GM18502 (cell line): ENCODE measurements around the gene NDUFA11.
"Not testable (repeated sequence)": the region's sequence is repeated elsewhere in the genome, so short reads cannot be mapped to it uniquely, and the experiment has no call there.

Experiments
- ATAC-seq: cut with Tn5 transposase; IDR thresholded peaks from one replicate; pipeline ENCODE4 v1.9.1; 2021; ENCODE audit warnings: mild to moderate bottlenecking; ENCODE audit not compliant: unreplicated experiment, poor library complexity

The NDUFA11 gene

GRCh38 chr19:5864725-5865486 is 38.7 kb downstream of the NDUFA11 start:
- ATAC-seq: no peak

GRCh38 chr19:5864013-5864720 is 39.4 kb downstream of the NDUFA11 start:
- no peak for ATAC-seq

DNA sequence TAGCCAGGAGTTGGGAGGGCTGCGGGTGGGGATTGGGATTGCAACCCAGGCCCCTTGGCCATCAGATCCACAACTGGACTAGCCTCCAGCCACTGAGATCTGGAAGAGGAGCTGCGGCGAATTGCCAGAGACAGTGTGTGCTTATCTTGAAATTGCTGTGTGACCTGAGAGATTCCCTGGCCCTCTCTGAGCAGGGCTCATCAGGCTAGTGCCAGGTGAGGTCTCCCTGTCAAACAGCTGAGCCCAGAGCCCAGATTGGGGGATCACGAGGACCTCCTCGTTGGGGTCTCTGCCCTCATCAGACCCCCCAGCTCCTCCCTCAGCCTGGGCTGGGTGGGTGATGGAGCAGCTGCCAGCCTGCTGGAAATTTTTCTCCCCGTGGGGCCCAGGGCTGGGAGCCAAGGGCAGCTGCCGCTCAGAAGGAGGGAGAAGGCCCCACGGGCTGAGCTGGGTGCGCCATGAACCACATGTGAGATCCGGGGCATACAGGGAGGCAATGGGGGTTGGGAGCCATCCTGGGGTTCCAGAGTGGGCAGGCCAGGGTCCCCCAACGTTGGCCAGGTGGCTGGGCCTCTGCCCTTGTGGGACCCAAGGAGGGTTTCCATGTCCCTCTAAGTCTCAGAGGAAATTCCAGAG is 40.4 kb downstream of the NDUFA11 start:
- ATAC-seq: no peak

DNA sequence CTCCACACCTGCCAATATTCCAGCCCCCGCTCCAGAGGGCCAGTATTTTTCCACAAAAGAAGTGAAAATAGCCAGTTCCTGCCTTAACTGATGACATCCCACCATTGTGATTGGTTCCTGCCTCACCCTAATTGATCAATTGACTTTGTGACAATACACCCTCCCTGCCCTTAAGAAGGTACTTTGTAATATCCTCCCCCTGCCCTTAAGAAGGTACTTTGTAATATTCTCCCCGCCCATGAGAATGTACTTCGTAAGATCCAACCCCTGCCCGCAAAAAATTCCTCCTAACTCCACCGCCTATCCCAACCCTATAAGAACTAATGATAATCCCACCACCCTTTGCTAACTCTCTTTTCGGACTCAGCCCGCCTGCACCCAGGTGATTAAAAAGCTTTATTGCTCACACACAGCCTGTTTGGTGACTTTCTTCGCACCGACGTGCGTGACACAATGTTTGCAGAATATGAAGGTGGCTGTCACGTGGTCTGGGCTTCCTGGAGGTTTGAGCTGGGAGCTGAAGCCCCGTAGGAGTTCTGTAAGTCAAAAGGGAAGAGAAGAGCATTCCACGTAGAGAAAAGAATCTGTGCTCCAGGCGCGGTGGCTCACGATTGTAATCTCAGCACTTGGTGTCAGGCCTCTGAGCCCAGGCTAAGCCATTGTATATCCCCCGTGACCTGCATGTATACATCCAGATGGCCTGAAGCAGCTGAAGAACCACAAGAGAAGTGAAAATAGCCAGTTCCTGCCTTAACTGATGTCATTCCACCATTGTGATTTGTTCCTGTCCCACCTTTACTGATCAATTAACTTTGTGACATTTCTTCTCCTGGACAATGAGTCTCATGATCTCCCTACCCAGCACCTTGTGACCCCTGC is 46.1 kb downstream of the NDUFA11 start:
- no peak for ATAC-seq

- not testable (repeated sequence) for ATAC-seq
Measured at GRCh38 chr19:5855151-5855550, 48.4 kb downstream of the NDUFA11 start.

GRCh38 chr19:5854121-5854520 is 49.5 kb downstream of the NDUFA11 start:
- not testable (repeated sequence) for ATAC-seq

DNA sequence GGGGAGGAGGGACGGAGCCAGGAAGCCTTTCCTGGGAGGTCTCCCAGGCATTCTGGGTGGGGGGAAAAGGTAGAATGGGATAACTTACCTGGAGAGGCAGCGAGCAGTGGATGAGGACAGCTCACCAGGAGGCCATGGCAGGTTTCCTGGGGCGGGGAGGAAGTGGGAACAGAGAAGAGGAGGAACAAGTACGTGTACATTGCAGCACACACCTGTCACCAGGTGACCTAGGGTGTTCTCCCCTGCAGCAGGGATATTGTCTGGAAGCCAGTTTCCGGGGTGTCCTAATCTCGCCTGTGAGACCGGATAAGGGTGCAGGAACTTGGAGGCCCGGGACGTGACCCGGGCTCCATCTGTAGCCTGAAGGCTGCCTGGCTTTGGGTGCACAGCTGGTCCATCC is 52.3 kb downstream of the NDUFA11 start, which contains the start of gene FUT3:
Gene FUT3 (minus strand): TSS at position 148 of the 400 bp plus-strand sequence.
- ATAC-seq: no peak

DNA sequence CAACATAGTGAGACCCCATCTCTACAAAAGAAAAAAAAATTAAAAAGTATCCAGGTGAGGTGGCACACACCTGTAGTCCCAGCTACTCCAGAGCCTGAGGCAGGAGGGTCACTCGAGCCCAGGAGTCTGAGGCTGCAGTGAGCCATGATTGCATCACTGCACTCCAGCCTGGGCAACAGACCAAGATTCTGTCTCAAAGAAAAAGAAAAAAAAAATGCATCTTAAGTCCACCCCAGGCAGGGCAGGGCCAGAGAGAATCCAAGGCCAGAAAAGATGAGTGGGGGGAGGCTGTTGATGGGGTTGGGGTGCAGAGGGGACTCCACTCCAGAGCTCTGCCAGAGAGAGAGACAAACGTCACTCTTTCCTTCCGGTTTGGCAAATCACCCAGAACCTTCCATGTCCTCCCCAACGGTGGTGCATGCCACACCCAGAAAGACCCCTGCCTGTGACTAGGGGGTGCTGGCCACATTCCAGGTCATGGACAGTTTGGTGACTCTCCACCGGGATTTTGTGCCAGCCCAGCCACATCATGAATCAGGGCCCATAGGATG is 52.8 kb downstream of the NDUFA11 start:
- no peak for ATAC-seq

DNA sequence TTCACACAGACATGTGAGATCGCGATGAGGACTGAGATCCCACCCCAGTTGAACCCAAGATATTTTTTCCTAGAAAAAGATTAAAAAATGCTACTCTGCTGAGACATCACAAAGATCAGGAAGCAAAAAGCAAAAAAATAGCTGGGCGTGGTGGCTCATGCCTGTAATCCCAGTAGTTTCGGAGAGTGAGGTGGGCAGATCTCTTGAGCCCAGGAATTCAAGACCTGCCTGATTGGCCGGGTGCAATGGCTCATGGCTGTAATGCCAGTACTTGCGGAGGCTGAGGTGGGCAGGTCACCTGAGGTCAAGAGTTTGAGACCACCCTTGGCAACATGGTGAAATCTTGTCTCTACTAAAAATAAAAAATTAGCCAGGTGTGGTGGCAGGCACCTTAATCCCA is 53.4 kb downstream of the NDUFA11 start:
- ATAC-seq: no peak

DNA sequence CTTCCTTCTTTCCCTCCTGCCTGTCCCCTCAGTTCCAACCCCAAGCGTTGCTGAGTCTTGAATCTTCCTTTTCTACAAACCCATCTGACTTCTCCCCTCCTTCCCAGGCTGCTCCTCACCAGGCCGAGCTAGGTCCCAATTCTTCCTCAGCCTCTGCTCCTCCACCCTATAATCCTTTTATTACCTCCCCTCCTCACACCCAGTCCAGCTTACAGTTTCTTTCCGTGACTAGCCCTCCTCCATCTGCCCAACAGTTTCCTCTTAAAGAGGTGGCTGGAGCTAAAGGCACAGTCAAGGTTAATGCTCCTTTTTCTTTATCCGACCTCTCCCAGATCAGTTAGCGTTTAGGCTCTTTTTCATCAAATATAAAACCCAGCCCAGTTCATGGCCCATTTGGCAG is 55.0 kb downstream of the NDUFA11 start:
- not testable (repeated sequence) for ATAC-seq

DNA sequence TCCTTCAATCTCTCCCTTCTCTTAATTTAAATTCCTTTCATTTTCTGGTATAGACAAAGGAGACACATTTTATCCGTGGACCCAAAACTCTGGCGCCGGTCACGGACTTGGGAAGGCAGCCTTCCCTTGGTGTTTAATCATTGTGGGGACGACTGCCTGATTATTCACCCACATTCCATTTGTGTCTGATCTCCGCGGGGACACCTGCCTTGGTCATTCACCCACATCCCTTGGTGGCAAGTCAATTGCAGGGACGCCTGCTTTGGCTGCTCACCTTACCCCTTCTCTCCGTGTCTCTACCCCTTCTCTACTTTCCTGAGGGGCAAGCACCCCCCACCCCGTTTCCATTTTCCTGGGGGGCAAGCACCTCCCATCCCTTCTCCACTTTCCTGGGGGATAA is 55.7 kb downstream of the NDUFA11 start:
- not testable (repeated sequence) for ATAC-seq
